DMS 273 (cell line): ENCODE data around the gene KPTN.

Experiments
- DNase-seq: peaks from one replicate; lab custom pipeline; 2025; ENCODE audit not compliant: unreplicated experiment; lab: John Stamatoyannopoulos, UW

Gene KPTN

GRCh38 chr19:47437500-47437899 is 46.5 kb downstream of the KPTN start:
- no peak for DNase-seq

- peak; percentile 94 for DNase-seq
Observed at GRCh38 chr19:47436712-47437401, 47.2 kb downstream of the KPTN start.

- no peak for DNase-seq
Observed at GRCh38 chr19:47435883-47436417, 48.1 kb downstream of the KPTN start.

GRCh38 chr19:47435196-47435595 is 48.8 kb downstream of the KPTN start:
- DNase-seq: no peak

GRCh38 chr19:47434088-47434487 is 49.9 kb downstream of the KPTN start:
- DNase-seq: no peak

GRCh38 chr19:47433121-47433520 is 50.9 kb downstream of the KPTN start:
- DNase-seq: no peak

GRCh38 chr19:47432499-47432898 is 51.5 kb downstream of the KPTN start:
- DNase-seq: no peak

GRCh38 chr19:47432091-47432490 is 51.9 kb downstream of the KPTN start:
- DNase-seq: no peak

GRCh38 chr19:47430041-47430802 is 53.8 kb downstream of the KPTN start:
- no peak for DNase-seq

GRCh38 chr19:47429140-47429793 is 54.8 kb downstream of the KPTN start:
- peak; percentile 44 for DNase-seq

- DNase-seq: peak; percentile 99
Observed at GRCh38 chr19:47428177-47428894, 55.7 kb downstream of the KPTN start.

GRCh38 chr19:47427241-47428176 is 56.5 kb downstream of the KPTN start:
- peak; percentile 90 for DNase-seq
